HCEC 1CT (cell line): ENCODE data around the gene LPAR6.
"Not testable (repeated sequence)": the region's sequence is repeated elsewhere in the genome, so short reads cannot be mapped to it uniquely, and the experiment has no call there.

Source experiments
- DNase-seq: peaks from one replicate; pipeline ENCODE4 v3.0.0-alpha.2; 2017

LPAR6 gene, protein sequence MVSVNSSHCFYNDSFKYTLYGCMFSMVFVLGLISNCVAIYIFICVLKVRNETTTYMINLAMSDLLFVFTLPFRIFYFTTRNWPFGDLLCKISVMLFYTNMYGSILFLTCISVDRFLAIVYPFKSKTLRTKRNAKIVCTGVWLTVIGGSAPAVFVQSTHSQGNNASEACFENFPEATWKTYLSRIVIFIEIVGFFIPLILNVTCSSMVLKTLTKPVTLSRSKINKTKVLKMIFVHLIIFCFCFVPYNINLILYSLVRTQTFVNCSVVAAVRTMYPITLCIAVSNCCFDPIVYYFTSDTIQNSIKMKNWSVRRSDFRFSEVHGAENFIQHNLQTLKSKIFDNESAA

DNA sequence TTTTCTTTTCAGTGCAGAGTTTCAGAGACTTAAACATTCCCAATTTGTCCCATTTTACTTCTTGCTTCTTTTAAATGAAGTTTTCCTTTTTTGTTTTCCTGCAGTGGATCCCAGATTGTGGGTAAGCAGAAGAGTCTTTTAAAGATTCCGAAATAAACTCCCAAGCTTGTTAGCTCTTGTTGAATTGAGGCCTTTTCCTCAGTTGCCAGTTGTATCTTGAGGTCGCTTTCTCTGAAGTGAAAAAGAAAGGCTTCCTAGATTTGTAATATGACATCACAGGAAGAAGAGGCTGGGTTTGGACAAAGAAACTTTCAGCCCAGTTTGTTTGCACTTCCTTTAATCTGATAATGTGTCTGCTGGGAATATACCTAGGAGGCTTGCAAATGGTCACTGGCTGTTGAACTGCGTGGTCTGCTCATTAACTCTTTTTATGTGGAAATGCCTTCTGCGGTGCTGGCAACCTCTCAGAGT is at the start of gene LPAR6:
LPAR6 (minus strand) TSS at position 233 of the 471 bp plus-strand sequence. CDS start 690 bp downstream, outside the sequence.
- DNase-seq, result peak; percentile 62

GRCh38 chr13:48457578-48458242 is 44.8 kb upstream of the LPAR6 start:
- no peak for DNase-seq

DNA sequence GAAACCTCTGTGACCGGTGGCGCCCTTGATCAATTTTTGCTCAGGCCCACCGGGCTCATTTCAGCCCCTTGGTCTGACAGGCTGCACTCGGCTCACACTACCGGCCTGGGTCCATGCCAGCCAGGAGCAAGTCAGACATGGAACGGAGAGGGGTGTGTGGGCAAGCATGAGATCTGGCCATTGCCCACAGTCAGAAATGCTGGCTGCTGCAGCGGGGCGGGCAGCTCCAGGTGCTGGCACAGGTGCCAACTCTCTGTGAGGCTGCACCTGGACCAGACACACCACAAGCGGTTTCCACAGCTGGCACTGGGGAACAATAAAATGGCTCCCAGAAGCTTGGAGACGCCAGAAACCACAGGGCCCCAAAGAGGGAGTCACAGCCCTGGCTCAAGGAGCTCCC is 43.6 kb upstream of the LPAR6 start:
- no peak for DNase-seq

DNA sequence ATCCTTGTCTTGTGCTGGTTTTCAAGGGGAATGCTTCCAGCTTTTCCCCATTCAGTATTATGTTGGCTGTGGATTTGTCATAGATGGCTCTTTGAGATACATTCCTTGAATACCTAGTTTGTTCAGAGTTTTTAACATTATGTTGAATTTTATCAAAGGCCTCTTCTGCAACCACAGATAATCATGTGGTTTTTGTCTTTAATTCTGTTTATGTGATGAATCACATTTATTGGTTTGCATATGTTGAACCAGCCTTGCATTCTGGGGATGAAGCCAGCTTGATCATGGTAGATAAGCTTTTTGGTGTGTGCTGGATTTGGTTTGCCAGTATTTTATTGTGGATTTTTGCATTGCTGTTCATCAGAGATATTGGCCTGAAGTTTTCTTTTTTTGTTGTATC is 38.3 kb upstream of the LPAR6 start:
- peak; percentile 32 for DNase-seq

DNA sequence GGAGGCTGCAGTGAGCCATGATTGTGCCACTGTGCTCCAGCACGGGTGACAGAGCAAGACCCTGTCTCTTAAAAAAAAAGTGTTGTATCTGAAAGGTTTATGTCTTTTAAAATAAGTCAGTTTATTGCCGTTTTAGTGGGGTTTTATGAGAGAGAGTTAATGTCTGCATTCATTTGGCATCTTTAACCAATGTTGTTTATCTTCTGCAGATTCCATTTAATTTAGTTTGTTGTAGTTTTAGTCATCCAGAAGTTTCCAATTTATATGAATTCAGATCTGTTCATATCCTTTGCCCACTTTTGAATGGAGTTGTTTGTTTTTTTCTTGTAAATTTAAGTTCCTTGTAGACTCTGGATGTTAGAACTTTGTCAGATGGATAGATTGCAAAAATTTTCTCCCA is 36.7 kb upstream of the LPAR6 start:
- DNase-seq, result peak; percentile 28

DNA sequence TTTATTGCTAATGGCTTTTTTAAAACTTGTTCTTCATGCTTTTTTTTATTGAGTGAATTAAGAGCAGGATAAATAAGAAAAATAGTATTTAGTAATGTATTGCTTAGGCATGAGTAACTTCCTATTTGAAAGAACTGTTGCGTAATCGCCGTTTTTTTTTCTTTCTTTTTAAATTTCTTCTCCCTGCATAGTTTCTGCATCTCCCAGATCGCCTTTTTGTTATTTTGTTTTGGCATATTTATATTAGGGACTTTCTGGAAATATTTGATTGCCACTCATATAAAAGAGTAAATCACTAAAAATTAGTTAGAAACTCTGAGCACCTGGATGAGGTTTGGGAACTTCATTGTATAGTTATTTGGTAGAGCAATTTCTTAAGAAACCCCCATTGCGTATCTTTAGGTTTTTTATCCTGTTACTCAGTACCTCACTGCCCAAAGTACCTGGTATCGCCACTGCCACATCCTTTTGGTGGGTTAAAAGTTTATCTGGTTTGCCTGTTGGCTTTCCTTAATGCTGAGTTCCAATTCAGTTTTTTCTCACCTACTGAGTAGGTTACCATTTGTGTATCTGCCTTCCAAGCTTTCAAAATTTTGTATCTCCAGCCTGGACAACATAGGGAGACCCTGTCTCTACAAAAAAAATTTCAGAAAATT is 36.2 kb upstream of the LPAR6 start:
- peak; percentile 80 for DNase-seq

DNA sequence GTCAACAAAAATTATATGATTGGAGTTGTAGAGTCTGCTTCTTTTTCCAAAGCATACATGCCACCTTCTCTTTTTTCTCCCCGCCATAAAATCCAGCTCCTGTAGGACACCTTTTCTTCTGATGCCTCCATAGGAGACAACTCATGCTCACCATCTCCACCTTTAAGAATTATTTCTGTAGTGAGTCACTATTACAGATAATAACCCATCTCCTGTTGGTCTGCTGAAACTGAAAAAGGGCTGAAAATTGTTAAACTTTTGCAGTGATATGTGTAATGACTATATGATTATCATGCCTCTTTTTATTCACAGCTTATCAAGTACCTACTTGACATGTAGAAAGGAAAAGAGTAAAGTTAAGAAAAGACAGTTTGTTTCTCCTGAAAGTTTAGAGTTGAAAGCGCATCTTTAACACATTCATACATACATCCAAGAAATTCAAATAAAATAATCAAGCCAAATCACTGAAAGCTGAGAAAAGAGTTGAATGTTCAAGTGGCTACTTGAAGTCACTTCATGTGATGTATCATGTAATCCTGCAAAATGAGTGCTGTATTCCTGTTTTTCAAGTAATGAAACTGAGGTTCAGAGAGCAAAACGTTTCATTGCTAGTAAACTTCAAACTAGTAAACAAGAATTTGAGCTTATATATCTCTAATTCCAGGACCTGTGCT is 35.5 kb upstream of the LPAR6 start:
- no peak for DNase-seq

- peak; percentile 86 for DNase-seq
These were observed 33.6 kb upstream of the LPAR6 start for GRCh38 chr13:48446464-48446863.

- no peak for DNase-seq
These were observed 30.7 kb upstream of the LPAR6 start for GRCh38 chr13:48443442-48444208.

- DNase-seq, result peak; percentile 12
These were observed 24.5 kb upstream of the LPAR6 start for GRCh38 chr13:48437371-48437770.

GRCh38 chr13:48436661-48437288 is 23.9 kb upstream of the LPAR6 start:
- no peak for DNase-seq

DNA sequence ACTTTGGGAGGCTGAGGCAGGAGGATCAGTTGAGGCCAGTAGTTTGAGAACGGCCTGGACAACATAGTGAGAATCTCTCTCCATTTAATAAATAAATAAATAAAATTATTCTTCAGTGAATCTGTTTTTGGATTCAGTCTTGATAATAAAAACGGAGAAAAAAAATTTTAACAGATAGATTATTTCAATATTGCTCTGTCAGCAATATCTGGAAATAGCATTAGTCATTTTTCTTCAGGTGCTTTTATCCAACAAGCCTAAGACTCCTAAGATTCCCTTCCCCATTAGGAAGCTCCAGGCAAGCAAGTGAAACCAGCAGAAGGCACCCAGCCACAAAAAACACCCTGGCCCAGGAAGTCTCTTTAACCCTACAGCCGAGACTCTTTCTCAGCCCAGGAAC is 21.3 kb upstream of the LPAR6 start:
- DNase-seq, result no peak

DNA sequence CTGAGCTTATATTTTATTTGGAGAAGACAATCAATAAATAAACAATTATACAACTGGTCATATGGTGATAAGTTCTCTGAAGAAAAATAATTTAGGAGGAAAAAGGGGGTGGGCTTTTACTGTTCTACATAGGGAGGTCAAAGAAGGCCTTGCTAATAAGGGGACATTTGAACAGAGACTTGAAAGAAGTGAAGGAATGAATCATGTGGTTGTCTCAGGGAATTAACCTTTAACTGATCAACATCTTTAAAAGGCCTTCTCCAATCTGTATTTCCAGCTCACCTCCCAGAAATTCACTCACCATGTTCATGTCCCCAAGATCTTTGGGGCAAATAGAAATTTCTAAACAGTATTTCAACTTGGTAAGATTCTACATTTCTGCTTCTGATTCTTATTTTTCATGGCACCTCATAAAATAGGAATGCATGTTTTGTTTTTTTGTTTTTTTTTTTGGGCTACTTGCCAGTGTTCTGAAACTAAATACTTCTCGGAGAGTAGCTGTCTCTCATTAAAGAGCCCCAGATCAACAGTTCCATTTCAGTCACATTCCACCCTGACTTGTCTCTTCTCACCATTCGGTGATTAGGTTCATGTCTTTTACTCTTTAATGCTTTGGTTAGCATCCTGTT is 19.2 kb upstream of the LPAR6 start:
- no peak for DNase-seq

DNA sequence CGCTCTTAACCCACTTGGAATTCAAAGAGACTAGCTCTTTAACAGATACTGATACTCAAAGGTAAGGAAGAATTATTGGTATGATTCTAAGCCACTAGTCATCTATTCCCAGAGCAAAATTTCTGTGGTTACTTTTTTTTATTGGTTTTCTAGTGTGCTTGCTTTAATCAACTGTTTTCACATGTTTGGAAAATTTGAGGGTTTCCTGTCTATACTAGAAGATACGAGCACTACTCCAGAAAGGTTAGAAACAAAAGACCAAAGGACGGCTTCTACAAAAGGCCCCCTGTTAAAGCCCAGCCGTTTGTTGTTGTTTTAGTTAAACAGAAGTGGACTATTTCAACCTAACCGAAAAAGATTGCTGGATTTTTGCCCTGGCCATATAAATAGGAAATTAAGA is 18.5 kb upstream of the LPAR6 start:
- no peak for DNase-seq

DNA sequence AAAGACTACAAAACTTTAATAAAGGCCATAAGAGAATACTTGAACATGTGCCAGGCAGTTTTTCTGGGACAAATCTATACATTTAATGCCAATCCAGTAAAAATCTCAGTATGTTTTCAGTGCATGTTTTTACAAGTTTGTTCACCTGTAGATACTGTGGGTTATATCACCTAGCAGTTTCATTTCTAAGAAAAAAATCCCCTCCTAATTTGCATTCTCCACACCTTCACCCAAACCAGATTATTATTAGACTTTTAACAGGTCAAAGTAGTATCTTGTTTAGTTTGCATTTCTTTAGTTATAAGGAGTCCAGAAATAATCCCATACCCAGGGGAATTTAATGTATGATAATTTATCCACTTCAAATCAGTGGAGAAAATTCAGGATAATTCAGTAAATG is 17.0 kb upstream of the LPAR6 start:
- DNase-seq, result no peak

DNA sequence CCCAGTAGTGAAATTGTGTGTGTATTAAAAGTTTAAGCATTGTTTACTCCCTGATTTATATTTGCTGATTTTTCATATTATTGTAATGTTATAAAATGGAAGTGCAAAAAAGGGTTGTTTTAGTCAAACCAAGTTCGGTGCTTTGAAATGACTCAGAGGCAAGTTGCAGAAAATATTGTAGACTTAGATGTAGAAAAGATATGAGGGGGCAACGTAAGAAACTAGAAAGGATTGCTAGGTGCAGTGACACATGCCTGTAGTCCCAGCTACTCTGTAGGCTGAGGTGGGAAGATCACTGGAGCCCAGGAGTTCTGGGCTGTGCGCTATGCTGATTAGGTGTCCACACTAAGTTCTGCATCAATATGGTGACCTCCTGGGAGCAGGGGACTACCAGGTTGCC is 16.1 kb upstream of the LPAR6 start:
- no peak for DNase-seq

- not testable (repeated sequence) for DNase-seq
These were observed 13.9 kb upstream of the LPAR6 start for GRCh38 chr13:48426755-48427298.

DNA sequence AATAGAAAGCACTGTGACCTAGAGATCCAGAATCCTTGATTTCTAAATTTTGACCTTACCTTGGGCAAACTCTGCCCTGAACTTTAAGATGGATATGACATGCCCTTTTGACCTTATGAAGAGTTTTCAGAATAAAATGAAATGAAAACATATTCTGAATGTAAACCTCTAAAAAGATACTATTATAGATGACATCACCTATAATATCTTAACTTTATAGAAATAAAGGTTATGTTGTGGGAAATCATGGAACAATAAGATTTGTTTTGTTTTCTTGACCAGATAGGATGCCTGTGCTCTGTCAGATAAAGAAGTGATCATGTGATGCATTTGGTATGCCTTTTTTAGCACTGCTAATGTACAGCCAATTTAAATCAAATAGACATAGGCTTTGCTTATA is 13.1 kb upstream of the LPAR6 start:
- DNase-seq, result no peak

- no peak for DNase-seq
These were observed 11.3 kb upstream of the LPAR6 start for GRCh38 chr13:48424212-48424611.

DNA sequence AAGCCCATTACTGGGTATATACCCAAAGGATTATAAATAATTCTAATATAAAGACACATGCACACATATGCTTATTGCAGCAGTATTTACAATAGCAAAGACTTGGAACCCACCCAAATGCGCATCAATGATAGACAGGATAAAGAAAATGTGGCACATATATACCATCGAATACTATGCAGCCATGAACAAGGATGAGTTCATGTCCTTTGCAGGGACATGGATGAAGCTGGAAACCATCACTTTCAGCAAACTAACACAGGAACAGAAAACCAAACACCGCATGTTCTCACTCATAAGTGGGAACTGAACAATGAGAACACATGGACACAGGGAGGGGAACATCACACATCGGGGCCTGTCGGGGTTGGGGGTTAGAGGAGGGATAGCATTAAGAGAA is 9.1 kb upstream of the LPAR6 start:
- DNase-seq, result not testable (repeated sequence)

DNA sequence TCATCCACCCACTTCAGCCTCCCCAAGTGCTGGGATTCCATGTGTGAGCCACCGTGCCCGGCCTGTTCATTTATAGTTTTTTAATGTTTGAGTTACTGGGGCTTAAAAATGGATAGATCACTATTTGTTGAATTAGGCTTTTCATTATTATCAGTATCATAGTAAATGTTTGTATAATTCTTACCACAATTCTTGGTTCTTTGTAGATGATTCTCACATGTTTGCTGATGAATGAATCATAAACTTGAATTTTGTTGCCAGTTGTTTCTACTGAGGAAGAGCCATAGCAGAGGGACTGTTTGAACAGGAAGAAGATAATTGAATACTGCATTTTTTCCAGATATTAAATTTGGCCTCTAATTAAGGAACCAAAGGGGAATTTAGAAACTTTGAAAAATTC is 2.6 kb upstream of the LPAR6 start:
- no peak for DNase-seq
